Endothelial cell of umbilical vein (primary cell): Measurements from ENCODE around the gene SPATA22. TPM values are rescaled to one million over a fixed set of nuclear protein-coding genes. Genes with fewer than 3 reads are reported as not detected.

ENCODE experiments used
- BruUV-seq: library from RNA; stranded (reverse); fragments of 400-500 nt; replicated peaks from 2 replicates; lab custom pipeline; 2021; lab: Mats Ljungman, UMichigan
- CTCF ChIA-PET: fragments of 300-600, 350-600 bp; sonication (Branson Sonifier 250); formaldehyde crosslinking; loops from one replicate; lab custom pipeline; 2021; ENCODE audit warnings: antibody characterized with exemption, inconsistent platforms; lab: Charles Lee
- POLR2A ChIA-PET: fragments of 300-600, 350-600 bp; sonication (Branson Sonifier 250); formaldehyde crosslinking; loops from one replicate; lab custom pipeline; 2021; ENCODE audit warnings: antibody characterized with exemption, inconsistent platforms; lab: Charles Lee
- DNase-seq: peaks from one replicate; pipeline ENCODE4 v3.0.0-alpha.2; 2011; ENCODE audit warnings: low read depth, low spot score
- FAIRE-seq: peaks from 2 replicates; lab custom pipeline; 2011; peaks lifted over from hg19 to GRCh38; lab: Jason Lieb, UNC
- H2AFZ ChIP-seq: 2 replicates; pipeline ENCODE4 v1.6.0; 2012; ENCODE audit warnings: low read depth, low read length, control low read depth, inconsistent platforms
- H3K27ac ChIP-seq: 2 replicates; pipeline ENCODE4 v1.5.1; 2011; ENCODE audit warnings: low read depth, mild to moderate bottlenecking, control low read depth, low read length, moderate library complexity; ENCODE audit not compliant: insufficient read depth
- H3K27me3 ChIP-seq, 2 experiments: 2 replicates each; pipeline versions ENCODE4 v1.6.0 to v1.6.1; 2011; ENCODE audit warnings: low read length in 2 of 2, mixed read lengths in 1 of 2; ENCODE audit not compliant: control insufficient read depth in 2 of 2, insufficient read depth in 2 of 2
- H3K36me3 ChIP-seq, 2 experiments: 2 replicates in 1 of 2; 3 replicates in 1 of 2; pipeline ENCODE4 v1.5.1; 2011; ENCODE audit warnings: low read length in 2 of 2, mild to moderate bottlenecking in 1 of 2, moderate library complexity in 1 of 2; ENCODE audit not compliant: control insufficient read depth in 2 of 2, insufficient read depth in 2 of 2; ENCODE audit errors: extremely low read depth in 1 of 2
- H3K4me1 ChIP-seq: 3 replicates; pipeline ENCODE4 v1.5.1; 2011; ENCODE audit warnings: mild to moderate bottlenecking, low read length; ENCODE audit not compliant: control insufficient read depth, insufficient read depth; ENCODE audit errors: extremely low read depth
- H3K4me2 ChIP-seq: 2 replicates; pipeline ENCODE4 v1.6.1; 2011; ENCODE audit warnings: low read length, control low read depth, mixed read lengths; ENCODE audit not compliant: insufficient read depth
- H3K4me3 ChIP-seq, 3 experiments: fragments of 200-600 bp in 1 of 3; sonication (generic), shearing (Covaris generic) in 1 of 3; replicated peaks in 1 of 3; 2 replicates each; pipeline ENCODE4 v1.5.1; 2011 to 2016; ENCODE audit warnings: control low read depth in 3 of 3, low read length in 3 of 3, mild to moderate bottlenecking in 2 of 3, inconsistent platforms in 1 of 3, low read depth in 1 of 3, moderate library complexity in 1 of 3; ENCODE audit not compliant: insufficient read depth in 1 of 3
- H3K79me2 ChIP-seq: 2 replicates; pipeline ENCODE4 v1.6.0; 2012; ENCODE audit warnings: low read length, inconsistent platforms; ENCODE audit not compliant: control insufficient read depth, insufficient read depth
- H3K9ac ChIP-seq: replicated peaks from 2 replicates; pipeline ENCODE3; 2011; ENCODE audit warnings: low read length, control low read depth; ENCODE audit not compliant: insufficient read depth; ENCODE audit errors: extremely low read depth
- H3K9me1 ChIP-seq: replicated peaks from 3 replicates; pipeline ENCODE4 v1.6.0; 2011; ENCODE audit warnings: mild to moderate bottlenecking, low read length; ENCODE audit not compliant: control insufficient read depth, insufficient read depth; ENCODE audit errors: extremely low read depth
- H3K9me3 ChIP-seq: replicated peaks from 2 replicates; pipeline ENCODE4 v1.5.1; 2012; ENCODE audit warnings: low read length, inconsistent platforms; ENCODE audit not compliant: control insufficient read depth, insufficient read depth
- H4K20me1 ChIP-seq: replicated peaks from 2 replicates; pipeline ENCODE3; 2011; ENCODE audit warnings: mild to moderate bottlenecking, low read length; ENCODE audit not compliant: control insufficient read depth, insufficient read depth; ENCODE audit errors: extremely low read depth
- CTCF ChIP-seq, 2 donors: IDR thresholded peaks; 1 replicate in 1 of 2; 2 replicates in 1 of 2; pipeline ENCODE4 v1.5.1; 2011; ENCODE audit warnings: low read length in 2 of 2, mild to moderate bottlenecking in 2 of 2, moderate library complexity in 2 of 2, control low read depth in 1 of 2, inconsistent platforms in 1 of 2, low read depth in 1 of 2; ENCODE audit not compliant: insufficient read depth in 1 of 2; ENCODE audit errors: extremely low read depth in 1 of 2
- EZH2 ChIP-seq: IDR thresholded peaks from 2 replicates; pipeline ENCODE4 v1.6.1; 2012; ENCODE audit warnings: borderline replicate concordance, low read depth, mild to moderate bottlenecking, moderate library complexity, low read length, inconsistent platforms; ENCODE audit not compliant: severe bottlenecking
- FOS ChIP-seq: IDR thresholded peaks from 2 replicates; pipeline ENCODE4 v1.6.1; 2011; ENCODE audit warnings: mild to moderate bottlenecking, low read length, moderate library complexity, borderline replicate concordance; ENCODE audit not compliant: insufficient read depth
- GATA2 ChIP-seq: IDR thresholded peaks from 2 replicates; pipeline ENCODE4 v1.7.0; 2011; ENCODE audit warnings: low read depth, mild to moderate bottlenecking, moderate library complexity, mixed read lengths, low read length; ENCODE audit not compliant: insufficient read length, insufficient read depth
- JUN ChIP-seq: IDR thresholded peaks from 2 replicates; pipeline ENCODE4 v1.6.1; 2011; ENCODE audit warnings: borderline replicate concordance, low read depth; ENCODE audit not compliant: insufficient read length, insufficient read depth
- MAX ChIP-seq: IDR thresholded peaks from 2 replicates; pipeline ENCODE4 v1.6.1; 2011; ENCODE audit not compliant: insufficient read depth, insufficient read length
- POLR2A ChIP-seq: IDR thresholded peaks from 2 replicates; pipeline ENCODE4 v1.6.1; 2012; ENCODE audit warnings: low read depth, mild to moderate bottlenecking, control low read depth, low read length
- POLR2AphosphoS5 ChIP-seq: IDR thresholded peaks from 2 replicates; pipeline ENCODE4 v1.6.1; 2012; ENCODE audit warnings: low read depth, mild to moderate bottlenecking, control low read depth, low read length, moderate library complexity; ENCODE audit not compliant: insufficient read depth
- dilution Hi-C: fragments of 300-500 bp; cut with MboI; formaldehyde crosslinking; loops from one replicate; pipeline ENCODE4 v1.15.0; 2019; ENCODE audit warnings: low sequenced_read_pairs; ENCODE audit not compliant: extremely low pct_ligation_motif_present
- intact Hi-C: fragments of 100-400 bp; cut with micrococcal nuclease; formaldehyde crosslinking; loops from one replicate; pipeline ENCODE4 v1.10.0; 2022
- polyA plus RNA-seq, 4 experiments: library from polyadenylated mRNA; depleted of rRNA in 3 of 4; stranded (reverse) in 3 of 4; unstranded in 1 of 4; fragments of >200 nt; gene quantifications; 2 replicates each; pipeline versions ENCODE4 v1.2.1 to v1.2.3, GENCODE V29; 2011 to 2012; ENCODE audit warnings: missing spikeins in 1 of 4
- total RNA-seq: library from RNA; stranded (reverse); gene quantifications from 2 replicates; pipeline ENCODE4 v1.2.3, GENCODE V29; 2021

Gene SPATA22
- total and polyA plus RNA-seq, 2 donors (not counting 3 experiments of a cell fraction or from before 2014, with no cell fraction given) = 4.3 TPM; not detected in 1

GRCh38 chr17:3511852-3512504, 40.4 kb upstream of the SPATA22 start:
- FAIRE-seq (no peak), DNase-seq (no peak)
- Histone ChIP-seq H3K36me3 (no peaks in the 10 kb centered on the region), H3K79me2 (no peaks in the 10 kb centered on the region), H3K27me3 (no peaks in the 10 kb centered on the region), H4K20me1 (no peaks in the 10 kb centered on the region), H3K9ac (no peak overlapping the region), H3K4me1 (no peaks in the 10 kb centered on the region), H3K27ac (no peak overlapping the region), H3K4me3 (no peak overlapping the region), H3K9me3 (no peaks in the 10 kb centered on the region), H3K9me1 (no peaks in the 10 kb centered on the region), H3K4me2 (no peak overlapping the region), H2AFZ (no peak overlapping the region)
- ChIA-PET POLR2A (no interaction called here), CTCF (no interaction called here)
- dilution Hi-C loops (no loop called here), intact Hi-C loops (no loop called here)
- BruUV-seq = no TSS peak
- TF ChIP-seq POLR2AphosphoS5 (no peak), POLR2A (no peak), GATA2 (no peak), JUN (no peak), FOS (no peak), CTCF (IDR thresholded peaks at IDR 0.05; ENCODE audit: extremely low read depth in 1 of 2, insufficient read depth in 1 of 2, low read depth in 1 of 2, low read length in 2 of 2) (no peak), EZH2 (no peak), MAX (no peak)
